AG04449 (cell line): ENCODE measurements around the gene CES2.
"Not testable (repeated sequence)": the region's sequence is repeated elsewhere in the genome, so short reads cannot be mapped to it uniquely, and the experiment has no call there.

Source experiments
- CTCF ChIA-PET: fragments of 350-600 bp; formaldehyde crosslinking; extraction: SDS; loops from one replicate; lab custom pipeline; 2021; ENCODE audit warnings: antibody characterized with exemption; lab: Yijun Ruan, JAX
- POLR2A ChIA-PET: fragments of 400-600, 350-600 bp; formaldehyde crosslinking; extraction: SDS; loops from one replicate; lab custom pipeline; 2020; ENCODE audit warnings: antibody characterized with exemption, inconsistent platforms; lab: Yijun Ruan, JAX
- DNase-seq: peaks from one replicate; pipeline ENCODE4 v3.0.0-alpha.2; 2010; ENCODE audit warnings: low read depth, low spot score
- H3K4me3 ChIP-seq: 2 replicates; pipeline ENCODE4 v1.5.1; 2011; ENCODE audit warnings: low read depth, mild to moderate bottlenecking, control low read depth, low read length
- CTCF ChIP-seq: IDR thresholded peaks from one replicate; pipeline ENCODE4 v1.5.1; 2011; ENCODE audit warnings: mild to moderate bottlenecking, moderate library complexity, low read length, control low read depth, inconsistent platforms; ENCODE audit not compliant: insufficient read depth; ENCODE audit errors: missing control alignments

CES2 gene

GRCh38 chr16:66991545-66992077 lies 56.3 kb downstream of the CES2 start:
- TF ChIP-seq CTCF = no peak
- no peak overlapping the region for H3K4me3 ChIP-seq
- POLR2A ChIA-PET = no interaction called here
- CTCF ChIA-PET = interaction anchor here (1.0 to 8.0 kb wide), 9 partner anchors 14 to 194 kb away, joined by 3 to 50 read pairs (median 4); no protein-coding TSS in a partner anchor
- DNase-seq = no peak

GRCh38 chr16:66993558-66993957 lies 58.2 kb downstream of the CES2 start:
- CTCF ChIA-PET = interaction anchor here (2.2 to 2.6 kb wide), 2 partner anchors 24 to 107 kb away, joined by 8 to 9 read pairs; no protein-coding TSS in a partner anchor
- POLR2A ChIA-PET, H3K4me3 ChIP-seq, DNase-seq: not testable (repeated sequence)
